Ishikawa (cell line): ENCODE data around the gene FDX1.

Experiments
- EGR1 ChIP-seq: IDR thresholded peaks from 2 replicates; pipeline ENCODE4 v1.6.1; 2012
- FOXM1 ChIP-seq: IDR thresholded peaks from 2 replicates; pipeline ENCODE4 v1.6.1; 2012; ENCODE audit warnings: low read depth, borderline replicate concordance
- NFIC ChIP-seq: IDR thresholded peaks from 2 replicates; pipeline ENCODE4 v1.6.1; 2012
- TAF1 ChIP-seq: IDR thresholded peaks from 2 replicates; pipeline ENCODE4 v1.6.1; 2012; ENCODE audit warnings: low read depth, mild to moderate bottlenecking
- TCF12 ChIP-seq: IDR thresholded peaks from 2 replicates; pipeline ENCODE4 v1.6.1; 2012; ENCODE audit warnings: low read depth
- TEAD4 ChIP-seq: IDR thresholded peaks from 2 replicates; pipeline ENCODE4 v1.6.1; 2012
- YY1 ChIP-seq: IDR thresholded peaks from 2 replicates; pipeline ENCODE4 v1.6.1; 2012; ENCODE audit warnings: low read depth

GRCh38 chr11:110392056-110392455 lies 37.7 kb upstream of the FDX1 start:
- no peak for TF ChIP-seq TEAD4
- no peak for TF ChIP-seq YY1
- TF ChIP-seq TAF1, result no peak
- no peak for TF ChIP-seq EGR1
- TF ChIP-seq NFIC, result no peak
- no peak for TF ChIP-seq TCF12
- no peak for TF ChIP-seq FOXM1
